CD4-positive, alpha-beta T cell treated with Interleukin-12 subunit alpha and Interleukin-12 subunit beta, for 1 hour (primary cell): ENCODE results near the gene CLCN1.
A peak's percentile ranks its signal among the peaks of the same experiment; 100 is the strongest.

Source experiments
- DNase-seq: peaks from one replicate; pipeline ENCODE4 v3.0.0-alpha.2; 2020

CLCN1 gene

DNA sequence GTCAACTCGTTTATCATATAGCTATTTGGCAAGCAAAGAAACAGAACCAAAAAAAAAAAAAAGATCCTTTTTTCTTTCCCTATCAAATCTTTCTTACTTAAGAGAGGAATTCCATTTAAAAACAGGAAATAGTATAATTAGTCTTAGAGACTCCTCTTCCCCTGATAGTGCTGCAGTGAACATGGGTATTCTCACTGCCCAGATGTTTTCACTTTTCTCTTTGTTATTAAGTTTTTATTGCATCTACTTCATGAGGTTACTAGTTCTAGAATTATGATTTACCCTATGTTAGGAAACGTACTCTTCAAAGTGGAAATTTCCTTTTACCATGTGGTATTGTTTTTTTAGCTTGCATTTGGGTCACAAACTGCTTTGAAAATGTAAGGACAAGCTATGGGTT, 19.2 kb upstream of the CLCN1 start:
- no peak for DNase-seq

DNA sequence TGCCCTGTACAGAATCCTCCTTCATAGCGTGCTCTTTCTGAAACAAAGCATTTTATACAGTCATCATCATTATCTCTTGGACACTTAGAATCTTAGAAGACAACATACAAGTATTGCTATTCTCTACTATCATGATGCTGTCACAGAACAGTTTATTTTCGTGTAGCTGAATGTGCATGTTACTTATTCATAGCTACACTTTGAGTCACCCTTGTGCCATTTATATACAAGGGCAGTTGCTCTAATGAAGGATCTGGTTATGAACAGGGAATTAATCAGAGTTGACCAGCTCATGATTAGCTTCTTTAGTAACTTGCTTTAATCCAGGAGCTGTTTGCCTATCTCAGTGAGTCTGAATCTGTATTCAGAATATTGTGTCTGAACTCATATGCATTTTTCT, 16.6 kb upstream of the CLCN1 start:
- no peak for DNase-seq

GRCh38 chr7:143299840-143300239, 16.1 kb upstream of the CLCN1 start:
- DNase-seq: peak; percentile 74

GRCh38 chr7:143300959-143301935, 14.7 kb upstream of the CLCN1 start:
- DNase-seq: no peak

- DNase-seq: no peak
These were observed 12.2 kb upstream of the CLCN1 start for GRCh38 chr7:143303733-143304132.

DNA sequence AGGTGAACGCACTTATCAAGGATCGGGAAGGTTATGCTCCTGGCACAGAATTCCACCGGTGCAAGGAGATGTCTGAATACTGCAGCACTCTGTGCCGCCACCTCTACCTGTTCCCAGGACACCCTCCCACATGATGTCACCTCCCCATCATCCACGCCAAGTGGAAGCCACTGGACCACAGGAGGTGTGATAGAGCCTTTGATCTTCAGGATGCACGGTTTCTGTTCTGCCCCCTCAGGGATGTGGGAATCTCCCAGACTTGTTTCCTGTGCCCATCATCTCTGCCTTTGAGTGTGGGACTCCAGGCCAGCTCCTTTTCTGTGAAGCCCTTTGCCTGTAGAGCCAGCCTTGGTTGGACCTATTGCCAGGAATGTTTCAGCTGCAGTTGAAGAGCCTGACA, 11.0 kb upstream of the CLCN1 start:
- DNase-seq: no peak

GRCh38 chr7:143305423-143306070, 10.4 kb upstream of the CLCN1 start:
- DNase-seq: peak; percentile 74

DNA sequence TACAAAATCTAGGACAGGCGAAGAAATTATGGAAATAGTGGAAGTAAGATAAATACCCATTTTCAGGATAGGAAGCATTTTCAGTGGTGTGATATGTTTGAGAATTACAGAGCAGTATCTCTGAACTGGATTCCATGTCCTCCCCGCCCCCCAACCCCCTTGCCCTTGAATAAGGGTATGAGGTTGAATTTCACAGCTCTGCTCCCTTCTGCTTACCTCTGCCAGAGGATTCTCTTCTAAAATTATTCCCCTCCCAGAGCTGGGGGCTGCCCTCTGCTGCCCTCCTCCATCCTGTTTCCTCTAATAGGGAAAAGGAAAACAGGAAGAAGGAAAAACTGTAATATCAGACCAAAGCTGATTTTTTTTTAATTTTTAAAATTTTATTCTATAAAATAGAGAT, 7.3 kb upstream of the CLCN1 start:
- no peak for DNase-seq

DNA sequence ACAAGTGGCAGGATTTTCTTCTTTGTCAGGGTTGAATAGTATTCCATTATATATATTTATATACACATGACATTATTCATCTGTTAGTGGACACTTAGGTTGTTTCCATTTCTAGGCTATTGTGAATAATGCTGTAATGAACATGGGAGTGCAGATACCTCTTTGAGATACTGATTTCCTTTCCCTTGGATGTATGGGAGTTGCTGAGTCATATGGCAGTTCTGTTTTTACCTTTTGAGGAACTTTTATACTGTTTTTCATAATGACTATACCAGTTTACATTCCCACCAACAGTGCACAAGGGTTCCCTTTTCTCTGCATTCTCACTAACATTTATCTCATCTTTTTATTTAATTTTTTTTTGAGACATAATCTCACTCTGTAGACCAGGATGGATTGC, 1.8 kb upstream of the CLCN1 start:
- no peak for DNase-seq

- no peak for DNase-seq
These were observed 581 bp downstream of the CLCN1 start for GRCh38 chr7:143316492-143316891.

DNA sequence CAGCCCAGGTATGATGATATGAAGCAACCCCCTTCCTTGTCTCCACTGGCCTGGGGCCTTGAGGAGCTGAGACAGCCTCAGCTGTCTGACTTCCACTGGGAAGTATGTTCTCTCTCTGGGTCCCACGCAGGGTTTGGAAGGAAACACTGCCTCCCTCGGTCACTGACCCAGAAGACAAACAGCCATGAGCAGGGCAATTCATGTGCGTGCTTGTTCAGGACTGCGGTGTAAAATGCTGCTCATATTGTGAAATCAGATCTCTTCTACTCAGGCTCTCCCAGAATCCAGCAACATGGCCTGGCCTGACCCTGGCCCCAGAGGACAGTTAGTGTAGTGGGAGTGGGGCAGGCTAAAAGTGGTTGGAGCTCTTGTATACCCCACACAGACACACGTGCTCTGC, 2.8 kb downstream of the CLCN1 start:
- no peak for DNase-seq

- DNase-seq: no peak
These were observed 4.7 kb downstream of the CLCN1 start for GRCh38 chr7:143320620-143321019.

GRCh38 chr7:143321242-143321641, 5.3 kb downstream of the CLCN1 start:
- no peak for DNase-seq

- no peak for DNase-seq
These were observed 5.8 kb downstream of the CLCN1 start for GRCh38 chr7:143321734-143322133.

DNA sequence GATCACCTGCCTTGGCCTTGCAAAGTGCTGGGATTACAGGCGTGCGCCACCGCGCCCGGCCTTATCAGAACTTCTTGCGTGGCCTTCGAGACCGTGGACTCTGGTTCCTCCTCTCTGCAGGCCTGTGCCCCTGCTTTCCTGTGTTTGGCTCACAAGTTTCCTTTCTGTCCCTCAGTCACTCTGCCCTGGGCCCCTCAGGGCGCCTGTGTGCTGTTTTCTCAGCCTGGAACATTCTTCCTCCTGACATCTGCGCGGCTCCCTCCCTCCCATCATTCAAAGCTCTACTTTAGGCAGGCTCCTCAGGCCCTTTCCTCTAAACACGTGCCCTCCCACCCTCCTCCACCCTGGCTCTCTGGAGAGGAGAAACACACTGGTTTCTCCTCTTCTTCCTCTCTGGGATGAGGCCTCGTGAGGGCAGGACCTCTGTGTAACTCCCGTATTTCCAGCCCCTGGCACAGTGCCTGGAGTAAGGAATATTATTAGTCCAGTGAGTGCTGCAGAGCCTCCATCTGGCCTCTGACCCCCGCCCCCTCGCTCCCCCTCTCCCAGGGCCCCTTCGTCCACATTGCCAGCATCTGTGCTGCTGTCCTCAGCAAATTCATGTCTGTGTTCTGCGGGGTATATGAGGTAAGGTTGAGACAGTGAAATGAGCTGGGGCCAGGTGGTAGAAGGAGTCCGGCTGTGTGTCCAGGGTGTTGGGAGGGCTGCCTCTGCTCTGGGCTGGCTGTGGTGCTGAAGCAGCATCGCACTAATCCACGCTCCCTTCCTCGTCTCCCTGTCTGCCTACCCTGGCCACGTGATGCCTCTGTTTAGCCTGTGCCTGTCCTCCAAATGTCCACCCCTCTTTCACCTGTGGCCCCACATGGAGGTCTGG, 7.1 kb downstream of the CLCN1 start:
- DNase-seq: no peak

GRCh38 chr7:143323653-143324052, 7.7 kb downstream of the CLCN1 start:
- DNase-seq: no peak

DNA sequence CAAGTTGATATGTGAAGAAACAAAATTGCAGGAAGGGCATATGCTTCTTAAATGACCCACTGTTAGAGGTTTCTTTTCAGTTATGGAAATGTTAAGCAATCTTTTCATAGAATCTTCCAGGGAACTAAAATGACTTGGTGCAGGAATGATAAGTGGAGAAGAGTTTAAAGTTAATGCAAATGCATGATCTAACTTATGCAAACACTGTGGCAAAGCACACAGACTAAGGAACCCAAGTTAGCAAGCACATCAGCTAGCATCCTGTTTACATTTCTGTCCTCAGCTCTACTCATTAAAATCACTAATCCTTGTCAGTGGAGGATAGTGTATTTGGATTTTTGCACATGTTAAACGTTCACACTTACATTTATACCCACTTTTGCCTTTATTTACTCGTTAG, 9.3 kb downstream of the CLCN1 start:
- no peak for DNase-seq

DNA sequence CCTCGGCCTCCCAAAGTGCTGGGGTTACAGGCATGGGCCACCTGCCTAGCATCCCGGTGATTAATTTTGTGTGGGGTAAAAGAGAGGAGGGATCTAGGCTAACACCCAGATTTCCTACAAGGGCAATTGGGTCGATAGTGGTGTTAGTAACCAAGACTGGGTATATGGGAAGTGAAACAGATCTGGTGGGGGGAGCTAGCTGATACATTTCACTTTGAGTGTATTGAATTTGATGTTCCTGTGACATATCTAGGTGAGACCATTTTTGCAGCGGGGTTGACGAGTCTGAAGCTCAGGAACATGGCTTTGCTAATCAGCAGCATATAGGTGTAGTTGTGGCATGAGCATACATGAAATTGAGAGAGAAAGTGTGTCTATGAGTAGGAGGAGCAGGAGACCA, 12.0 kb downstream of the CLCN1 start:
- no peak for DNase-seq

- no peak for DNase-seq
These were observed 13.7 kb downstream of the CLCN1 start for GRCh38 chr7:143329471-143330170.

DNA sequence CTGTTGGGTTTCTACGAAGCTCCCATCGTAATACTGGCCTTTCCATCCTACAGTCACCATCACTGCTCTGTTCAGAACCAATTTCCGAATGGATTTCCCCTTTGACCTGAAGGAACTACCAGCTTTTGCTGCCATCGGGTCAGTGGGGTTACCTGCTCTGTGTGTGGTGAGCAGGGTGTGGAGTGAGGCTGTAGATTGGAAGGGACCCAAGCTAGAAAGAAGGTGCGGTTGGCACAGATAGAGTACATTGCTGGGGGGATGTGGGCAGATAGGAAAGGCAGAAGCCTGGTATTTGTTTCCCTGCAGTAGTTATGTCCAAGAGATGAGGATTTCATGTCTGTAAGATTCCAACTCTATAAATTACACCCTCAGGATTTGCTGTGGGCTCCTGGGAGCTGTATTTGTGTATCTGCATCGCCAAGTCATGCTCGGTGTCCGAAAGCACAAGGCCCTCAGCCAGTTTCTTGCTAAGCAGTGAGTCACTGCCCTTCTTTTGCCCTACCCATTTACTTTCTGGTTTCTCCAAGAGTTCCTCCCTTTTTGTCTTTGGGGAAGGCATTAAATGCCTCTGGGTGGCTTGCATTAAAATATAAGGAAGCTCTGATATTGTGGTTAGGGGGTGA, 15.4 kb downstream of the CLCN1 start:
- no peak for DNase-seq

DNA sequence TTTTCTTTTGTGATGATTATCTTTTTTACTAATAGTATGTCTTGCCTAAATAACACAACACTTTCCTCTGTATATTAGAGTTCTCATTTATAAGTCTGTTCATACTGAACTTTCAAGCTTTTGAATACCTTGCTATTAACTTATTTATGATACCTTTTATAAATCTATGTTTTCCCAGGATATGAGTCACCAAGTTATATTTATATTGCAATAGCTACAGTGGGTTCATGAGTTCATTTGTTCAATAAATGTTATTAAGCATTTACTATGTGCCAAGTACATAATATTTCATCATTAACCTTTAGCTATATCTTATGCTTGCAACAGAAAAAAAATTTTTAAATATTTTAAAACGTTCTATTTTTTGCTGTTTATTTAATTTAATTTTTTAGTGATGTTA, 18.3 kb downstream of the CLCN1 start:
- no peak for DNase-seq

- no peak for DNase-seq
These were observed 21.3 kb downstream of the CLCN1 start for GRCh38 chr7:143337216-143337615.
